ENCODE data around the gene CHPF.

Gene CHPF

GRCh38 chr2:219551441-219552381 lies 8.1 kb upstream of the CHPF start:
- DNase-seq (ENCODE audit: low read depth) = no peak

GRCh38 chr2:219549619-219550018 lies 6.0 kb upstream of the CHPF start:
- DNase-seq (ENCODE audit: low read depth) = no peak

GRCh38 chr2:219548990-219549389 lies 5.4 kb upstream of the CHPF start:
- DNase-seq (ENCODE audit: low read depth) = no peak

- no peak for DNase-seq (ENCODE audit: low read depth)
These were observed 4.0 kb upstream of the CHPF start for GRCh38 chr2:219547621-219548020.

- DNase-seq (ENCODE audit: low read depth) = no peak
These were observed 2.3 kb upstream of the CHPF start for GRCh38 chr2:219545943-219546352.

- no peak for DNase-seq (ENCODE audit: low read depth)
These were observed 1.8 kb upstream of the CHPF start for GRCh38 chr2:219545295-219545942.

GRCh38 chr2:219544567-219544966 lies 958 bp upstream of the CHPF start:
- no peak for DNase-seq (ENCODE audit: low read depth)

GRCh38 chr2:219542931-219543595 lies 546 bp downstream of the CHPF start:
- no peak for DNase-seq (ENCODE audit: low read depth)

GRCh38 chr2:219541611-219542180 lies 1.9 kb downstream of the CHPF start:
- DNase-seq (ENCODE audit: low read depth) = no peak

GRCh38 chr2:219540784-219541504 lies 2.7 kb downstream of the CHPF start:
- DNase-seq (ENCODE audit: low read depth) = no peak

- no peak for DNase-seq (ENCODE audit: low read depth)
These were observed 3.5 kb downstream of the CHPF start for GRCh38 chr2:219539926-219540678.

- DNase-seq (ENCODE audit: low read depth) = no peak
These were observed 4.4 kb downstream of the CHPF start for GRCh38 chr2:219538956-219539788.

- no peak for DNase-seq (ENCODE audit: low read depth)
These were observed 5.1 kb downstream of the CHPF start for GRCh38 chr2:219538504-219538951.

- DNase-seq (ENCODE audit: low read depth) = no peak
These were observed 5.7 kb downstream of the CHPF start for GRCh38 chr2:219537657-219538488.

- no peak for DNase-seq (ENCODE audit: low read depth)
These were observed 6.6 kb downstream of the CHPF start for GRCh38 chr2:219536967-219537366.

- no peak for DNase-seq (ENCODE audit: low read depth)
These were observed 7.2 kb downstream of the CHPF start for GRCh38 chr2:219536425-219536824.

- DNase-seq (ENCODE audit: low read depth) = no peak
These were observed 9.5 kb downstream of the CHPF start for GRCh38 chr2:219533930-219534661.

- no peak for DNase-seq (ENCODE audit: low read depth)
These were observed 11.3 kb downstream of the CHPF start for GRCh38 chr2:219532378-219532649.
